Fibroblast of skin of right biceps (primary cell): Measurements from ENCODE around the gene CCL24.
A peak's percentile ranks its signal among the peaks of the same experiment; 100 is the strongest.
"Not testable (repeated sequence)": the region's sequence is repeated elsewhere in the genome, so short reads cannot be mapped to it uniquely, and the experiment has no call there.

Experiments
- DNase-seq: peaks from one replicate; pipeline ENCODE4 v3.0.0-alpha.2; 2013

Gene CCL24

DNA sequence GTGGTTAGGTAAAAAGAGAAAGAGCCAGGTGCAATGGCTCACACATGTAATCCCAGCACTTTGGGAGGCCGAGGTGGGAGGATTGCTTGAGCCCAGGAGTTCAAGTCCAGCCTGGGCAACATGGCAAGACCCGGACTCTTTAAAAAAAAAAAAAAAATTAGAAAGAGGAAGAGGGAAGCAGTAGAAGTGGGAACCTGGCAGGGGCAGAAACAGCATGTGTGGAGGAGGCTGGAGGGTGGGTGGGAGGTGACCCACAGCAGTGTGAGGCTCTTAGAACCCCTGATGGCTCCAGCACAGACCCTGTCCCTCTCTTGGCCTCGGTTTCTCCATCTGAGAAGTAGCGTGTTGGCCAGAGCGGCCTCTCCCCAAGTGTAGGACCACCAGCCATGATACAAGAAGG, 4.9 kb upstream of the CCL24 start:
- DNase-seq: no peak

DNA sequence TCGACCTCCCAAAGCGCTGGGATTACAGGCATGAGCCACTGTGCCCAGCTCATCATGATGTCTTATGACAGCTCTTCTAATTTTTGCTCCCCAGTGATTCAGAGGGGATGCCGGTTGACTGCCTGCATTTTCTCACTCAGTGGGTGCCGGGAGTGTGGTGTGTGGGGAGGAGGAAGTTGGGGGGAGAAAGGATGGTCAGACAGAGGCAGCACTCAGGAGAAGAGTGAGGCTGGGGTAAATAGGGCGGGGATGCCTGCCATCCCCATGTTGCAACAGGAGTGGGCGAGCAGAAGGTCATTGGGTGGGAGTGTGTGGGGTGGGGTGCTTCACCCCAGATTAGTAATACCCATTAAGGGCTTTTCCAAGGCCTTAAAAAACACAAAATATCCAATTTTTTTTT, 3.5 kb upstream of the CCL24 start:
- no peak for DNase-seq

DNA sequence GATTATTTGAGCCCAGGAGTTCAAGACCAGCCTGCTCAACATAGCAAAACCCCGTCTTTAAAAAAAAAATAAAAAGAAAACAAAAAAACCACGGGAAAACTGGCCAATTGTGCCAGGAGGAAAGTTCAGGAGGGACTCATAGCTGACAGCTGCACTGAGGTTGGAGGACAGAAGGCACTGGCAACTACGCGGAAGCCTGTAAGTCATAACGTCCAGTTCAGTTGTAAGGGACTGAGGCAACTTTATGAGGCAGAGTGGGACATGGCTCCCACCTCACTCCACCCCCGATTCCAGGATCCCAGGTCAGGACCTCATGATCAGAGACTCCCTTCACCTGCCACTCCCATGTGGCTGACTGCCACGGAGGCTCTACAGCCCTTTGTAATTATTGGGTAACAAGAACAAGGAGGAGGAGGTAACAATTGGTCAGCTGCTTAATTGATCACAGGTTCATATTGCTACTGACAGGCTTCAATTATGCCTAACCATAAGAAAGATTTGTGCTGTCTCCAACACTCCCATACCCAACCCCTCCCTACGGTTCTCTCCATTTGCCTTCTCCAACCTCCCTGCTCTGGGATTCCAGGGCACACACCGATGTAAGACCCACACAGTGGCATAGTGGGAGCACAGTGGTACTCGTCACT, 1.9 kb upstream of the CCL24 start:
- DNase-seq: no peak

DNA sequence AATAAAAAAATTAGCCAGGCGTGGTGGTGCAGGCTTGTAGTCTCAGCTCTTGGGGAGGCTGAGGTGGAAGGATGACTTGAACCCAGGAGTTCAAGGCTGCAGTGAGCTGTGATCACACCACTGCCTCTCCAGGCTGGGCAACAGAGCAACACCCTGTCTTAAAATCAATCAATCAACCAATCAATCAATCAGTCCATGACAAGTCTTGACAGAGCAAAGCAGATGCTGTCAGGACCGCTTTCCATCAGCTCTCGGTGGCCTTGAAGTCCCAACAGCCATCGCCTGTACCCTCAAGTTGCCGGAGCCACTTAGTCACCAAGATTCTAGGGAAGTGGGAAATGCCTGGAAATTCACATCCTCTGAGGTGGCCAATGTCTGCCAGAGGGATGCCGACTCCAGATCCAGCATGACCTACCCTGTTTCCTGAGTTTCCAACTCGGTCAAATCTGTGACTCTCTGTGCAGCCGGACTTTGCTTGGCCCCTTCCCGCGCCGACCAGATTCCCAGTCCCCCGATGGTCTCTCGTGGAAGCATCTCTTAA, 871 bp upstream of the CCL24 start:
- peak; percentile 69 for DNase-seq

DNA sequence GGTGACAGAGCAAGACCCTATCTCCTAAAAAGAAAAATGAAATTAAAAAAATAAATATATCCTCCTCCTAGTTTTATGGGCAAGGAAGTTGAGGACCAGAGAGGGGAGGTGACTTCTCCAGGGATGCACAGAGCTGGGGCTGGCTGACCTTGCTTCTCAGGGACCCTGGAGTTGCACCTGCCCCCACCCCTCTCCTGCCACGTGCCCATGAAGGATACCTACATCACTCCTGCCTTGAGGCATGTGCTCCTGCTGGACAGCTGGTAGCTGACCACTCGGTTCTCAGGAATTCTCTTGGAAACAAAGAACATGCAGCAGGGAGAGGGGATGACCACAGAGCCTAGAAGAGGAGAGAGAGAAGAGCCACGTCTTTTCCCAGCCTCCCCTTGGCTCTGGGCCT, 522 bp downstream of the CCL24 start:
- DNase-seq: no peak

DNA sequence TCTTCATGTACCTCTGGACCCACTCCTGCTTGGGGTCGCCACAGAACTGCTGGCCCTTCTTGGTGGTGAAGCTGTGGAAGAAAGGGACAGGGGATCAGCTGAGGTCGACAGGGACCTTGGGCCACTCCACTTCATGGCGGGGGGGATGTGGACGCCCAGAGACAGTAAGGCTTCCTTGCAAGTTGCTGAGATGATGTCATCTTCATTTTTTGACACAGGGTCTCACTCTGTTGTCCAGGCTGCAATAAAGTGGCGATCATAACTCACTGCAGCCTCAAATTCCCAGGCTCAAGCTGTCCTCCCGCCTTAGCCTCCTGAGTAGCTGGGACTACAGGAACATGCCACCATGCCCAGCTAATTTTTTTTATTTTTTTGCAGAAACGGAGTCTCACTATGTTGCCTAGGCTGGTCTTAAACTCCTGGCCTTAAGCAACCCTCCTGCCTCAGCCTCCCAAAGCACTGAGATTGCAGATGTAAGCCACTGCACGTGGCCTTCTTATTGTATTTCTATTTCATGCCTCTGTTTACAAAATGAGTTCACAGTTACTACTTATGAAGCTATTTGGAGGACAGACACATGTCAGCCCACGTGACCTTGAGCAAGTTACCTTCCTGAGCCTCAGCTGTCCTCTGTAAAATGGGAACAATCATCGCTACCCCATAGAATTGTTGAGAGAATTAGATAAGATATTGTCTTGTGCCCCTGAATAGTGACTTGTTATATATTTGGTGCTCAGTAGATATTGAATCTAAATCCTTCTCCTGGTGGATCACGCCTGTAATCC, 1.5 kb downstream of the CCL24 start:
- DNase-seq: no peak

DNA sequence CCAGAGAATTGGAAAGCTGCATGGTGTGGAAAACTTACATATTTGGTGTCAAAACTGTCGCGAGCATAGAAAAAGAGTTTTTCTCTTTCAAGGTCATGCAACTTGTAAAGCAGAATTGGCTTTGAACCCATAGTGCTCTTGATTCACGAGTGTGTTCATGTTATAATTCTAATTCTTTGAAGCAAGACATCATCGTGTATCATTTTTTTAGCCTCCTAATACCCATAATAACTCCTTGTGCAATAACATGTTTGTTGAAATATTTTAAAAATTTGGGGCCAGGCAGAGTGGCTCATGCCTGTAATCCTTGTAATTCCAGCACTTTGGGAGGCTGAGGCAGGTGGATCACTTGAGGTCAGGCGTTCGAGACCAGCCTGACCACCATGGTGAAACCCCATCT, 4.2 kb downstream of the CCL24 start:
- DNase-seq: no peak

DNA sequence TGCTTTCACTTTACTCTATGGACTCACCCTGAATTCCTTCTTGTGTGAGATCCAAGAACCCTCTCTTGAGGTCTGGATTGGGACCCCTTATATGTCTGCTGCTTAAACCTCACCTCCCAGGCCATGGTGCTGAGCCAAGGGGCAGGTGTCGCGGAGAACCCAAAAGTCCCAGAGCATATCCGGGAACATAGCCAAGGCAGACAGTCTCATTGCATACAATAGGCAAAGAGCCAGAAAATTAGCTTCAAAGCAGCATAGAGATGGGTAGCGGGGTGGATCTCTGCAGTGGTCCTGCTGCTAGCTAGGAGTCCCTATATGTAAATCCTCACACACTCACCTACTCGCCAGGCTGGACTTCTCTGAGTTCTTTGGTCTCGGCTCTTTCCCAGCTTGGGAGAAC, 5.5 kb downstream of the CCL24 start:
- DNase-seq: no peak

DNA sequence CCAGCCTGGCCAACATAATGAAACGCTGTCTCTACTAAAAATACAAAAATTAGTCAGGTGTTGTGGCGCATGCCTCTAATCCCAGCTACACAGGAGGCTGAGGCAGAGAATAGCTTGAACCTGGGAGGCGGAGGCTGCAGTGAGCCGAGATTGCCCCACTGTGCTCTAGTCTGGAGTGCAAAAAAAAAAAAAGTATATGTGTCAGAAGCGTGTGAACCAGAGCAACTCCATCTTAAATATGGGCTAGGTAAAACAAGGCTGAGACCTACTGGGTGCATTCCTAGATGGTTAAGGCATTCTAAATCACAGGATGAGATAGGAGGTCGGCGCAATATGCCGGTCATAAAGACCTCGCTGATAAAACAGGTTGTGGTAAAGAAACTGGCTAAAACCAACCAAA, 6.2 kb downstream of the CCL24 start:
- DNase-seq: no peak

DNA sequence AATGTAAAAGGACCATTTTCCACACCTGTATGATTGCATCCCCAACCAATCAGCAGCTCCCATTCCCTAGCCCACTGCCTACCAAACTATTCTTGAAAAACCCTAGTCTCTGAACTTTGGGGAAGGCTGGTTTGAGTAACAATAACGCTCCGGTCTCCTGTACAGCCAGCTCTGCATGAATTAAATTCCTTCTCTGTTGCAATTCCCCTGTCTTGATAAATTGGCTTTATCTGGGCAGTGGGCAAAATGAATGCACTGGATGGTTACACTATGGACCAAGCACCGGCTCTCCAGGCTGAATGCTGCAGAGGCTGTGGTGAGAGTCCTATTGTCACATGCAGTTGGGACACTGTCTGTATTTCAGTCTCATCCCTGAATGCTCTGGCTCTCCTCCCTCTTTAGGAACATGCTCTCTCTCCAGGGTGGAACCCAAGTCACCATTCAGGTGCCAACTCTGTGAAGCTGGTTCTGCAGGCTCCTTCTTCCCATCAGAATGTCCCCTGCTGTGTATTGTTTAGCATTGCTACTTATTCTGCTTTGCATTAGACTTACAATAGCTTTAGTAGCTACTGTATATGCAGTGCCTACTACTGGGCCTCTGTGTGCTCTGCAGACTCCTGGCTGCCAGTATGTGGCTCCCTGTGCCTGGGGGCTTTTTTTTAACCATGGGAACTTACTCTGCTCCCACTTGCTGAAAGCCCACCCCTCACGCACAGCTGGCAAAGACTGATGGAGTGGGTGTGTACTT, 6.9 kb downstream of the CCL24 start:
- DNase-seq: no peak

DNA sequence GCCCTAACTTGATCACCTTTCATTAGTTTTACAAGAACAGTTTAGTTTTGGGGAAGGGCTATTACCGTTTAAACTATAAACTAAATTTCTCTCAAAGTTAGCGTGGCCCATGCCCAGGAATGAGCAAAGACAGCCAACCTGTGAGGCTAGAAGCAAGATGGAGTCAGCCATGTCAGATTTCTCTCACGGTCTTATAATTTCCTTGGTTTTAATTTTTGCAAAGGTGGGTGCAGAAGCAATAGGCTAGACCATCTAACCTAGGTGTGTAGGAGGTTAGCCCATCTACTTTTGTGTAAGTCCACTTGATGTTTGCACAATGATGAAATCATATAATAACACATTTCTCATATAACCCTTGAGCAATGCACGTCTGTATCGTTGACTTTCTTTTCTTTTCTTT, 8.9 kb downstream of the CCL24 start:
- no peak for DNase-seq

DNA sequence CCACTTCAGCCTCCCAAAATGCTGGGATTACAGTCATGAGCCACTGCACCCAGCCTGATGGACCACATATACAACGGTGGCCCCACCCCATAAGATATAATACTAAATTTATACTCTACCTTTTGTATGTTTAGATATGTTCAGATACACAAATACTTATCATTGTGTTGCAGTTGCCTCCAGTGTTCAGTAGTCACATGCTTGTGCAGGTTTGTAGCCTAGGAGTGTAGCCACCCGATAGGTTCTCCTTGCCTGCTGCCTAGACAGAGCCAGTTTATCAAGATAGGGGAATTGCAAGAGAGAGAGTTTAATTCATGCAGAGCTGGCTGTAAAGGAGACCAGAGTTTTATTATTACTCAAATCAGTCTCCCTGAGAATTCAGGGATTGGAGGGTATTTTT, 9.6 kb downstream of the CCL24 start:
- no peak for DNase-seq

DNA sequence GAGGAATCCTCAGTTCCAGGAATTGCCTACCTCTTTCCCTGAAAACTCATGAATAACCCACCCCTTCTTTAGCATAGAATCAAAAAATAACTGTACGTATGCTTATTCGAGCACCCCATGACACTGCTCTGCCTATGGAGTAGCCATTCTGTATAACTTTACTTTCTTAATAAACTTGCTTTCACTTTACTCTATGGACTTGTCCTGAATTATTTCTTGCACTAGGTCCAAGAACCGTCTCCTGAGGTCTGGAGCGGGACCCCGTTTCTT, 11.1 kb downstream of the CCL24 start:
- DNase-seq: no peak

DNA sequence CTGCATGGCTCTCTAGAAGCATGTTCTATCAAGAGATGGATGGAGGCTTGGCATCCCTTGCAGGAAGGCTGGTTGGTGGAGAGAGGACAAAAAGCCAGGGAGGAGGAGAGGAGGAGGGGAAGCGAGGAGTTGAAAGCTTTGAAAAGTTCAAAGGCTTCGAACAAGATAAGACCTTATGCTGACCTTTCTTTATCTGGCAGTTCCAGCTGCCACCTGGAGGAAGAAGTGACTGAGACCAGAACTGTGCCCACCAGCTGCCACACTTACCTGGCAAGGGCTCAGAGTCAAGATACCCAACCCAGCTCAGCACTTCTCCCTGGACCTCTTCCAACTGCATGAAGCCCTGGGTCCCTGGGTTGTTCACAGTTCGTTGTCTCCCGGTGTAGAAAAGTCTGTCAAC, 14.8 kb downstream of the CCL24 start:
- DNase-seq: no peak

DNA sequence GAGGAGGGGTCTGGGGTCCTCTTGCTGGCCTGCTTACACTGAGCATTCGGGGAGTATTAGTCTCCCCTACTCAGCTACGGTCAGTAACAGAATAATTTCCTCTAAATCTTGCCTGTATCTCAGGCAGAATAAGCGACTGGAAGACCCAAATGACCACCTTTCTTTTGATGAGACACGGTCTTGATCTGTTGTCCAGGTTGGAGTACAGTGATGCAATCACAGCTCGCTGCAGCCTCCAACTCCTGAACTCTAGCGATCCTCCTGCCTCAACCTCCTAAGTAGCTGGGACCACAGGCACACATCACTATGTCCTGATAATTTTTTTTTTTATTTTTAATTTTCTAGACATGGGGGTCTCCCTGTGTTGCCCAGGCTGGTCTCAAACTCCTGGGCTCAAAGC, 17.2 kb downstream of the CCL24 start:
- no peak for DNase-seq

DNA sequence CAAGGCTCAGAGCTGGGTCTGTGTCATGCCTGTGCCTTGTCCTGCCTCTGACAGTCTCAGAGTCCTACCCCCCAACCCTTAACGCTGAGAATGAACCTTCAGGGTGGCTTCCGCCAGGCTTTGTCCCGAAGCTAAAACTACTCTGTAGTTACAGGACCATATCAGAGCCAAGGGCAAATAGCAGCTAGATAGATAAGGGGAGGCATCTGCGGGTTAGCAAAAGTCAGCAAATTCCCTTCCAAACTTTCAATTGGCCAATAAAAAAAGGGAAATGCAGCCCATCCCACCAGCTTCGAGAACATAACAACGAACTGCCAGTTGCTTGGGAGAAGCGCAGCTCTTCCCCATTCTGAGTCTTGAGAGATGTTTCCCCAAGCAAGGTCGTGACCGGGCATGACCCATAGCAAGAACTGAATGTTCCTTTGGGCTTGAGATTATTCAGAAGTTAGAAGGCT, 17.7 kb downstream of the CCL24 start:
- no peak for DNase-seq

DNA sequence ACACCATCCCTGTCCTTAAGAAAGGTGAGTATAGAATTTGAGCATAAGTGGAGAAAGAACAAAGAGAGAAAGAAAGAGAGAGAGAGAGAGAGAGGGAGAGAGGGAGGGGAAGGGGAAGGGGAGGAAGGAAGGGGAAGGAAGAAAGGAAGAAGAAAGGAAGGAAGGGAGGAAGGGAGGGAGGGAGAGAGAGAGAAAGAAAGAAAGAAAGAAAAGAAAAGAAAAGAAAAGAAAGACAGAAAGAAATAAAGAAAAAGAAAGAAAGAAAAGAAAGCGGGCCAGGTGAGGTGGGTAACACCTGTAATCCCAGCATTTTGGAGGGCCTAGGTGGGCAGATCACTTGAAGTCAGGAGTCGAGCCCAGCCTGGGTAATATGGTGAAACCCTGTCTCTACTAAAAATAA, 19.9 kb downstream of the CCL24 start:
- DNase-seq: no peak

DNA sequence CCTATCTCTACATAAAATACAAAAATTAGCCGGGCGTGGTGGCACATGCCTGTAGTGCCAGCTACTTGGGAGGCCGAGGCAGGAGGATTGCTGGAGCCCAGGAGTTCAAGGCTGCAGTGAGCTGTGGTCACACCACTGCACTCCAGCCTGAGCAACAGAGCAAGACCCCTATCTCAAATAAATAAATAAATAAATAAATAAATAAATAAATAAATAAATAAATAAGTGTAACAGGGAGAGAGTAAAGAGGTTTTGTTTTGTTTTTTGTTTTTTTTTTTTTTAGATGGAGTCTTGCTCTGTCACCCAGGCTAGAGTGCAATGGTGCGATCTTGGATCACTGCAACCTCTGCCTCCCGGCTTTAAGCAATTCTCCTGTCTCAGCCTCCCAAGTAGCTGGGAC, 21.0 kb downstream of the CCL24 start:
- not testable (repeated sequence) for DNase-seq

DNA sequence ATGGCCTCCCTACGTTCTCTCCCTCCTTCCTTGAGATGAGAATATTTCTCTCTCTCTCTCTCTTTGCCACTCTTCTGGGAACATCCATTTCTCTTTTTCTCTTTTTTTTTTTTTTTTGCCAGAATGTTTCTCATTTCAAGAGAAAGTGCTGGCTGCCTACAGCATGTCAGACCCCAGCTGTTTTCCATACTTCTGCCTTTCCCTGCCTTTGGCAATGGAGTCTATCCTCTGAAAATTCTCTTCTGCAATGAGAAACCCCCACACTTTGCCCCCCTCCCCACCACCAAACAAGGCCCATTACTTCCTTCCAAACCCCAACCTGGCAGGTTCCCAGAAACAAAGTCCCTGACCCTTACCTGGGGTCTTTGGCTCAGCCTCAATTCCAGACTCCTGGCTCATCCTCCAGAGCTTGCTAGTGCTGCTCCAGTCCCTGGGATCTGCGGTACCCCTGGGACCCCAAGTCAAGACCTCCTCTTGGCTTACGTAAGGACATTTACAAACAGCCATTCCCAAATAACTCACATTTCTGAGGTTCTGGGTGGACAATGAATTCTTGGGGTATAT, 24.2 kb downstream of the CCL24 start:
- no peak for DNase-seq

DNA sequence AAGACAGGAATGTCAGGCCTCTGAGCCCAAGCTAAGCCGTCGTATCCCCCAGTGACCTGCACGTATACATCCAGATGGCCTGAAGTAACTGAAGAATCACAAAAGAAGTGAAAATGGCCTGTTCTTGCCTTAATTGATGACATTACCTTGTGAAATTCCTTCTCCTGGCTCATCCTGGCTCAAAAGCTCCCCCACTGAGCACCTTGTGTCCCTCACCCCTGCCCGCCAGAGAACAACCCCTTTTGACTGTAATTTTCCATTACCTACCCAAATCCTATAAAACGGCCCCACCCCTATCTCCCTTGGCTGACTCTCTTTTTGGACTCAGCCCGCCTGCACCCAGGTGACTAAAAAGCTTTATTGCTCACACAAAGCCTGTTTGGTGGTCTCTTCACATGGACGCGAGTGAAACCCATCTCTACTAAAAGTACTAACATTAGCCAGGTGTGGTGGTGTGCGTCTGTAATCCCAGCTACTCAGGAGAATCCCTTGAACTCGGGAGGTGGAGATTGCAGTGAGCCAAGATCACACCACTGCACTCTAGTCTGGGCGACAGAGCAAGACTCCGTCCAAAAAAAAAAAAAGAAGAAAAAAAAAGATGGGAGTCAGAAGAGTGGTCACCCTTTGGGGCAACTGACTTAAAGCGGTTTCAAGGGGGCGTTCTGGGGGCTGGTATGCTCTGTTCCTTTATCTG, 25.3 kb downstream of the CCL24 start:
- not testable (repeated sequence) for DNase-seq

DNA sequence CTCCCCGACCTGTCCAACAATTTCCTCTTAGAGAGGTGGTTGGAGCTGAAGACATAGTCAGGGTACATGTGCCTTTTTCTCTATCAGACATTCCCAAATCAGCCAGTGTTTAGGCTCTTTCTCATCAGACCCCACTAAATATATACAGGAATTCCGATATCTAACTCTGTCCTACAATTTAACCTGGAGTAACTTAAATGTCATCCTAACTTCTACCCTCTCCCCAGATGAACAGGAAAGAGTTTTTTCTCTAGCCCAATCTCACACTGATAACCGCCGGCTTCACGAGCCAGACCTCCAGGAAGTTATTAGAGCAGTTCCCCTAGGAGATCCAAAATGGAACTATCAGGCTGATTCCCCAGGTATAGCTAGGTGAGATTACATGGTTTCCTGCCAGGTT, 30.5 kb downstream of the CCL24 start:
- DNase-seq: not testable (repeated sequence)

DNA sequence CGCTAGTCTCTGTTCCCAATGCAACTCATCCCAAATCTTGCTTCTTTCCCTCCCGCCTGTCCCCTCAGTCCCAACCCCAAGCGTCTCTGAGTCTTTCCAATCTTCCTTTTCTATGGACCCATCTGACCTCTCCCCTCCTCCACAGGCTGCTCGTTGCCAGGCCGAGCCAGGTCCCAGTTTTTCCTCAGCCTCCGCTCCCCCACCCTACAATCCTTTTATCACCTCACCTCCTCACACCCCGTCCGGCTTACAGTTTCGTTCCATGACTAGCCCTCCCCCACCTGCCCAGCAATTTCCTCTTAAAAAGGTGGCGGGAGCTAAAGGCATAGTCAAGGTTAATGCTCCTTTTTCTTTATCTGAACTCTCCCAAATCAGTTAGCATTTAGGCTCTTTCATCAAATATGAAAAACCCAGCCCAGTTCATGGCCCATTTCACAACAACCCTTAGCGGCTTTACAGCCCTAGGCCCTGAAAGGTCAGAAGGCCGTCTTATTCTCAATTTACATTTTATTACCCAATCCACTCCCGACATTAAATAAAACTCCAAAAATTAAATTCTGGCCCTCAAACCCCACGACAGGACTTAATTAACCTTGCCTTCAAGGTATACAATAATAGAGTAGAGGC, 32.8 kb downstream of the CCL24 start:
- not testable (repeated sequence) for DNase-seq

DNA sequence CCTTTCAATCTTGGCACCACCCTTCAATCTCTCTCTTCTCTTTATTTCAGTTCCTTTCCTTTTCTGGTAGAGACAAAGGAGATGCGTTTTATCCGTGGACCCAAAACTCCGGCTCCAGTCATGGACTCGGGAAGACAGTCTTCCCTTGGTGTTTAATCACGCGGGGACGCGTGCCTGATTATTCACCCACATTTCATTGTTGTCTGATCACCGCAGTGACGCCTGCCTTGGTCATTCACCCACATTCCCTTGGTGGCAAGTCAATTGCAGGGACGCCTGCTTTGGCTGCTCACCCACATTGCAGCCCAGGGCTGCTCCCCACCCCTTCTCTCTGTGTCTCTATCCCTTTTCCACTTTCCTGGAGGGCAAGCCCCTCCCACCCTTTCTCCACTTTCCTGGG, 34.1 kb downstream of the CCL24 start:
- DNase-seq: peak; percentile 53
